Neural progenitor cell (in vitro differentiated cells): ENCODE results near the gene HUS1.

ENCODE experiments used
- CTCF ChIP-seq: fragments of 200-600 bp; sonication (generic); IDR thresholded peaks from 2 replicates; pipeline ENCODE4 v1.5.1; 2017; ENCODE audit warnings: antibody characterized with exemption, mild to moderate bottlenecking
- EZH2phosphoT487 ChIP-seq: fragments of 200-600 bp; sonication (generic); IDR thresholded peaks from 2 replicates; pipeline ENCODE4 v1.6.1; 2017; ENCODE audit warnings: antibody characterized with exemption

GRCh38 chr7:47932016-47932415 is 47.4 kb downstream of the HUS1 start:
- no peak for TF ChIP-seq CTCF
- TF ChIP-seq EZH2phosphoT487 = no peak
